ENCODE measurements around the gene GDPD4. TPM values are rescaled to one million over a fixed set of nuclear protein-coding genes. Genes with fewer than 3 reads are reported as not detected.

The GDPD4 gene
- total and polyA plus RNA-seq, 9 of the 15 experiments (the other 6 are each of a cell fraction or from before 2014, with no cell fraction given): 0.40 TPM; not detected in 8

DNA sequence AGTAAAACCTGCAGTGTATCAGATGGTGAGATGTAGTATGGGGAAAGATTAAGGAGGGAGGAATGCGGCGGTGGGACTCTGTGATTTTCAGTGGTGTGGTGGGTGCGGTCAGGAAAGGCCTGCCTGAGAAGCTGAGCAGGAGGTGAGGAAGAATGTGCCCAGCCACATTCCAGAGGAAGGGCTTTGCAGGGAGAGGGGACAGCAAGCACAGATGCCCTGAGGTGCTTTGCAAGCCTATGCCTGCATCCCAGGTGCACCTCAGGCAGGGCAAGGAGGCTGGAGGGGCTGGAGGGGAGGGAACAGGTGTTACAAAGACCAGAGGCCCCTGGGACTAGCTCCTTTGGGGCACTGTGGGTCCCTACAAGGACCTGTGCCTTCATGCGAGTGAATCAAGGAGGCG is 131.4 kb downstream of the GDPD4 start:
- WGBS (ENCODE audit: insufficient coverage, low coverage, missing lambda C conversion rate): 26% methylated on average over 3 of the region's 5 CpGs
- Histone ChIP-seq H3K4me1 (replicated peaks in 1 of 2; ENCODE audit: control insufficient read depth in 2 of 2, insufficient read depth in 2 of 2, low read length in 2 of 2) (peaks cover 6 to 13% of the 10 kb centered on the region in 2 experiments; a peak in 4 of 5 replicates), H3K9me1 (ENCODE audit: control insufficient read depth, insufficient read depth, low read length) (peaks cover 3% of the 10 kb centered on the region), H3K27ac (ENCODE audit: extremely low read depth, low read depth, low read length) (no peak overlapping the region), H3K9me3 (replicated peaks; ENCODE audit: control insufficient read depth, insufficient read depth, low read depth, low read length) (no peaks in the 10 kb centered on the region), H3K4me2 (ENCODE audit: insufficient read depth, low read length) (no peak overlapping the region), H3K4me3 (no peak overlapping the region), H3K9ac (ENCODE audit: insufficient read depth in 1 of 2, low read depth in 2 of 2, low read length in 2 of 2) (no peak overlapping the region), H3K36me3 (ENCODE audit: control insufficient read depth, insufficient read depth, low read length) (no peaks in the 10 kb centered on the region), H2AFZ (ENCODE audit: low read depth, low read length) (no peak overlapping the region), H3K27me3 (ENCODE audit: control insufficient read depth in 2 of 2, insufficient read depth in 2 of 2, low read length in 2 of 2) (peaks cover 3 to 46% of the 10 kb centered on the region in 2 experiments; a peak in 3 of 5 replicates), H4K20me1 (replicated peaks; ENCODE audit: control insufficient read depth, insufficient read depth, low read length) (0 out of 2 replicates have a peak, but pooled peaks cover 3% of the 10 kb centered on the region), H3K79me2 (ENCODE audit: control insufficient read depth, insufficient read depth, low read length) (no peaks in the 10 kb centered on the region)
- POLR2A ChIA-PET: interaction anchor here (0.6 to 0.7 kb wide), 2 partner anchors 15 to 27 kb away, joined by 3 to 5 read pairs; no protein-coding TSS in a partner anchor
- CTCF ChIA-PET (ENCODE audit: low intra/inter-chr PET ratio): no interaction called here
- intact Hi-C loops (cut with micrococcal nuclease): no loop called here
- ATAC-seq: no peak
- DNase-seq (ENCODE audit: extremely low read depth in 1 of 4, low spot score in 3 of 4): no peak
- TF ChIP-seq TCF7 (IDR thresholded peaks at IDR 0.05; ENCODE audit: borderline replicate concordance): no peak
- TF ChIP-seq, protein P1, sequence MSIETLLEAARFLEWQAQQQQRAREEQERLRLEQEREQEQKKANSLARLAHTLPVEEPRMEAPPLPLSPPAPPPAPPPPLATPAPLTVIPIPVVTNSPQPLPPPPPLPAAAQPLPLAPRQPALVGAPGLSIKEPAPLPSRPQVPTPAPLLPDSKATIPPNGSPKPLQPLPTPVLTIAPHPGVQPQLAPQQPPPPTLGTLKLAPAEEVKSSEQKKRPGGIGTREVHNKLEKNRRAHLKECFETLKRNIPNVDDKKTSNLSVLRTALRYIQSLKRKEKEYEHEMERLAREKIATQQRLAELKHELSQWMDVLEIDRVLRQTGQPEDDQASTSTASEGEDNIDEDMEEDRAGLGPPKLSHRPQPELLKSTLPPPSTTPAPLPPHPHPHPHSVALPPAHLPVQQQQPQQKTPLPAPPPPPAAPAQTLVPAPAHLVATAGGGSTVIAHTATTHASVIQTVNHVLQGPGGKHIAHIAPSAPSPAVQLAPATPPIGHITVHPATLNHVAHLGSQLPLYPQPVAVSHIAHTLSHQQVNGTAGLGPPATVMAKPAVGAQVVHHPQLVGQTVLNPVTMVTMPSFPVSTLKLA (conservative IDR thresholded peaks at IDR 0.05): no peak
- TF ChIP-seq, protein P2, sequence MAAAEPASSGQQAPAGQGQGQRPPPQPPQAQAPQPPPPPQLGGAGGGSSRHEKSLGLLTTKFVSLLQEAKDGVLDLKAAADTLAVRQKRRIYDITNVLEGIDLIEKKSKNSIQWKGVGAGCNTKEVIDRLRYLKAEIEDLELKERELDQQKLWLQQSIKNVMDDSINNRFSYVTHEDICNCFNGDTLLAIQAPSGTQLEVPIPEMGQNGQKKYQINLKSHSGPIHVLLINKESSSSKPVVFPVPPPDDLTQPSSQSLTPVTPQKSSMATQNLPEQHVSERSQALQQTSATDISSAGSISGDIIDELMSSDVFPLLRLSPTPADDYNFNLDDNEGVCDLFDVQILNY (CRISPR knock-in tag; IDR thresholded peaks at IDR 0.05): no peak
- TF ChIP-seq SMARCC2 (IDR thresholded peaks at IDR 0.05; ENCODE audit: low read depth): no peak
- TF ChIP-seq, protein P3, sequence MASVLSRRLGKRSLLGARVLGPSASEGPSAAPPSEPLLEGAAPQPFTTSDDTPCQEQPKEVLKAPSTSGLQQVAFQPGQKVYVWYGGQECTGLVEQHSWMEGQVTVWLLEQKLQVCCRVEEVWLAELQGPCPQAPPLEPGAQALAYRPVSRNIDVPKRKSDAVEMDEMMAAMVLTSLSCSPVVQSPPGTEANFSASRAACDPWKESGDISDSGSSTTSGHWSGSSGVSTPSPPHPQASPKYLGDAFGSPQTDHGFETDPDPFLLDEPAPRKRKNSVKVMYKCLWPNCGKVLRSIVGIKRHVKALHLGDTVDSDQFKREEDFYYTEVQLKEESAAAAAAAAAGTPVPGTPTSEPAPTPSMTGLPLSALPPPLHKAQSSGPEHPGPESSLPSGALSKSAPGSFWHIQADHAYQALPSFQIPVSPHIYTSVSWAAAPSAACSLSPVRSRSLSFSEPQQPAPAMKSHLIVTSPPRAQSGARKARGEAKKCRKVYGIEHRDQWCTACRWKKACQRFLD (CRISPR knock-in tag; IDR thresholded peaks at IDR 0.05): no peak
- no peak for TF ChIP-seq NR3C1 (CRISPR knock-in tag; IDR thresholded peaks at IDR 0.05)
- TF ChIP-seq NFATC3 (IDR thresholded peaks at IDR 0.05): no peak
- no peak for TF ChIP-seq ZC3H8 (IDR thresholded peaks at IDR 0.05)
- TF ChIP-seq KLF6 (CRISPR knock-in tag; IDR thresholded peaks at IDR 0.05; ENCODE audit: borderline replicate concordance): no peak
- no peak for TF ChIP-seq TSC22D4 (tag; IDR thresholded peaks at IDR 0.05)
- no peak for TF ChIP-seq GATAD2A (IDR thresholded peaks at IDR 0.05)
- TF ChIP-seq, protein P4, sequence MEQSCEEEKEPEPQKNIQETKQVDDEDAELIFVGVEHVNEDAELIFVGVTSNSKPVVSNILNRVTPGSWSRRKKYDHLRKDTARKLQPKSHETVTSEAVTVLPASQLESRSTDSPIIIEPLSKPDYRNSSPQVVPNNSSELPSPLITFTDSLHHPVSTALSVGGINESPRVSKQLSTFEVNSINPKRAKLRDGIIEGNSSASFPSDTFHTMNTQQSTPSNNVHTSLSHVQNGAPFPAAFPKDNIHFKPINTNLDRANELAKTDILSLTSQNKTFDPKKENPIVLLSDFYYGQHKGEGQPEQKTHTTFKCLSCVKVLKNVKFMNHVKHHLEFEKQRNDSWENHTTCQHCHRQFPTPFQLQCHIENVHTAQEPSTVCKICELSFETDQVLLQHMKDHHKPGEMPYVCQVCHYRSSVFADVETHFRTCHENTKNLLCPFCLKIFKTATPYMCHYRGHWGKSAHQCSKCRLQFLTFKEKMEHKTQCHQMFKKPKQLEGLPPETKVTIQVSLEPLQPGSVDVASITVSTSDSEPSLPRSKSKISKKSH (CRISPR knock-in tag; IDR thresholded peaks at IDR 0.05): no peak
- no peak for TF ChIP-seq SLC30A9 (CRISPR knock-in tag; IDR thresholded peaks at IDR 0.05)
- in situ Hi-C loops (cut with MboI): no loop called here
- FAIRE-seq: no peak
- no TSS peak for BruUV-seq (replicated peaks)
